ENCODE data around the gene HLA-DMB. TPM values are rescaled to one million over a fixed set of nuclear protein-coding genes. Genes with fewer than 3 reads are reported as not detected.

Gene HLA-DMB
- total RNA-seq, 1 experiment from 2014 or later: 0.34 TPM

DNA sequence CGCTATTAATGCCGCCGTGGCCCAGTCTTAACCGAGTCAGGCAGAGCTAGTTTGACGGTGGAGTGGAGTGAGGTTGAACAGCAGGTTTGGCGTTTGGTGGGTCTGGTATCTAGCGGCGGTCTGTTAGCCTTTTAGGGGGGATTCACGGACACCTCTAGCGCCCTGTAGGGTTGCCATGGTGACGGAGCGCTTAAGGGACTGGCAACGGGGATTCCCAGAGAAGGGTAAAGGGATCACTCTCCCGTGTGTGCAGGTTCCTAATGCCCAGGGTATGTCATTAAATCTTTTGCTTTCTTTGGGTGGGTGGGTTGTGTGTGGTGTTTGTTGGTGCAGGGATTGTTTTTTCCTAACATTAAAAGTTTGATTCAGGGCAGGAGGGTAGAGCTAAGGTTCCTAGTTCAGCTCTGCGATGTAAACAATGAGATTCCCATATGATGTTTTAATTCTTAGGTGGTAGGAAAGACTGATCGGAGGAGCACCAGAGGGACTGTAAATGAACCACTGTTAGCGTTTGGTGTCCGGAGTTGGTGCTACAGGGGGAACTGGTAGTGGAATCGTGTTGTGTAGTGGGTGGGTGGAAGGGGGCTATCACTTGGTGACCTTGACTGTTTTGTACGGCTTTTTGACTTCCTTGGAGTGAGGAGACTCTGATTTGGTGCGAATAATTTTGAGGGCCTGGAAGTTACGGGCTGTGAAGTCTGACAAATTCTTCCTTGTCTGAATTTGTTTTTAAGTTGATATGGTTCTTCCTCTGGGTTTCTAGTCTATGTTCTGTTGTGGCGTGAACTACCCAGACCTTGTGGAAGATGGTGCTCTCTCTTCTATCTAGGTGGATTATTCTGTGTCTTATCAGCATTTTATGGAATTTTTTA lies 32.6 kb upstream of the HLA-DMB start:
- DNase-seq (ENCODE audit: low spot score): peak; percentile 73
- peaks cover 25% of the 10 kb centered on the region for H3K4me1 ChIP-seq (ENCODE audit: insufficient read depth, low read length, poor library complexity, severe bottlenecking)
- H3K36me3 ChIP-seq (ENCODE audit: insufficient read depth, low read length, poor library complexity, severe bottlenecking): peaks cover 63% of the 10 kb centered on the region
- ChIA-PET CTCF (interaction anchor here (1.5 kb wide), 2 partner anchors 11 to 40 kb away, joined by 4 read pairs; no protein-coding TSS in a partner anchor), POLR2A (ENCODE audit: low non-redundant PET) (no interaction called here)
- no TSS peak for BruUV-seq (replicated peaks)
- H3K9me3 ChIP-seq (ENCODE audit: low read depth, low read length, poor library complexity, severe bottlenecking): no peaks in the 10 kb centered on the region
- peak overlapping the region; percentile 86 for H3K27ac ChIP-seq (ENCODE audit: low read depth, low read length, poor library complexity, severe bottlenecking)
- H3K27me3 ChIP-seq (replicated peaks; ENCODE audit: insufficient read depth, low read depth, low read length, poor library complexity): no peaks in the 10 kb centered on the region
- H3K4me3 ChIP-seq (ENCODE audit: low read depth, low read length, poor library complexity, severe bottlenecking): peak overlapping the region; percentile 94
- intact Hi-C loops (cut with micrococcal nuclease; ENCODE audit: unreplicated experiment): loop anchor here (10.0 kb wide), 1 partner anchor 451 kb away; the partner anchor contains the start of gene SYNGAP1
- TF ChIP-seq, protein P1, sequence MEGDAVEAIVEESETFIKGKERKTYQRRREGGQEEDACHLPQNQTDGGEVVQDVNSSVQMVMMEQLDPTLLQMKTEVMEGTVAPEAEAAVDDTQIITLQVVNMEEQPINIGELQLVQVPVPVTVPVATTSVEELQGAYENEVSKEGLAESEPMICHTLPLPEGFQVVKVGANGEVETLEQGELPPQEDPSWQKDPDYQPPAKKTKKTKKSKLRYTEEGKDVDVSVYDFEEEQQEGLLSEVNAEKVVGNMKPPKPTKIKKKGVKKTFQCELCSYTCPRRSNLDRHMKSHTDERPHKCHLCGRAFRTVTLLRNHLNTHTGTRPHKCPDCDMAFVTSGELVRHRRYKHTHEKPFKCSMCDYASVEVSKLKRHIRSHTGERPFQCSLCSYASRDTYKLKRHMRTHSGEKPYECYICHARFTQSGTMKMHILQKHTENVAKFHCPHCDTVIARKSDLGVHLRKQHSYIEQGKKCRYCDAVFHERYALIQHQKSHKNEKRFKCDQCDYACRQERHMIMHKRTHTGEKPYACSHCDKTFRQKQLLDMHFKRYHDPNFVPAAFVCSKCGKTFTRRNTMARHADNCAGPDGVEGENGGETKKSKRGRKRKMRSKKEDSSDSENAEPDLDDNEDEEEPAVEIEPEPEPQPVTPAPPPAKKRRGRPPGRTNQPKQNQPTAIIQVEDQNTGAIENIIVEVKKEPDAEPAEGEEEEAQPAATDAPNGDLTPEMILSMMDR (conservative IDR thresholded peaks at IDR 0.05; ENCODE audit: low read depth, low read length): no peak
- no peak for TF ChIP-seq EZH2 (IDR thresholded peaks at IDR 0.05; ENCODE audit: borderline replicate concordance, low read depth, low read length, poor library complexity, severe bottlenecking)

DNA sequence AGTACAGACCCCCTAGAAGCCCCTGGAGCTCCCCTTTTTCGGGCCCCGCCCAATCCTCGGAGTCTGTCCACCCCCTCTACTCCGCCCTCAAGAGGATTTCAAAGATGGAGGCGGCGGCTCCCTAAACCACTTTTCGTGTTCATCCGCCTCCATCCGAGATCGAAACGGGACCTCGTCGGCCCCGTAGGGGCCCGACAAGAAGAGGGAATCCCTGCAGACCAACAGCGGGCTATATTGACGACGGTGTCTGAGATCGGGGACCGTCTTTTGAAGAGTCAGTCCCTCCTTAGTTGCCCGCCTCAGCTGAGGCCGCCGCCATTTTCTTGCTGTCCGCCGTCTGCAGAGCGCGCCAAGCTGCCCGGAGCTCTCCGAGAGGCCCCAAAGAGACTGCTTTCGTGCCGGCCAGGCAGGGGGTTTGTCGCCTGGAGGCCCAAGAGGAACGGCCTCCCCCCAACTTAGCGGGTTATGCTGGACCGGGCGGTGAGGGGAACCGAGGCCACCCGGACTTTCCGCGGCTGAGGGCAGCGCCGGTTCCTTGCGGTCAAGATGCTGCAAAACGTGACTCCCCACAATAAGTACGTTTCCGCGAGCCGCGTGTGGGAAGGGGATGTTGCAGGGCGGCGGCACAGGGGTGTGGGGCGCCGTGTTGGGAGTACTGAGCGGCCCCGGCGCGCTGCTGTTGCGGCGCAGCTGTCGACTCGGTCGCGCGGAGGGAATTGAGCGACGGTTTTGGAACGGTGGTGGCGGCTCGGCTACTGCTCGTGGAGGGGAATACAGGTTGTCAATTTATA lies 31.7 kb upstream of the HLA-DMB start:
- BruUV-seq (replicated peaks): no TSS peak
- no peak for DNase-seq (ENCODE audit: low spot score)
- Histone ChIP-seq H3K27me3 (replicated peaks; ENCODE audit: insufficient read depth, low read depth, low read length, poor library complexity) (no peaks in the 10 kb centered on the region), H3K27ac (ENCODE audit: low read depth, low read length, poor library complexity, severe bottlenecking) (peak overlapping the region; percentile 86), H3K9me3 (ENCODE audit: low read depth, low read length, poor library complexity, severe bottlenecking) (no peaks in the 10 kb centered on the region), H3K36me3 (ENCODE audit: insufficient read depth, low read length, poor library complexity, severe bottlenecking) (peaks cover 54% of the 10 kb centered on the region), H3K4me3 (ENCODE audit: low read depth, low read length, poor library complexity, severe bottlenecking) (peak overlapping the region; percentile 94), H3K4me1 (ENCODE audit: insufficient read depth, low read length, poor library complexity, severe bottlenecking) (peaks cover 25% of the 10 kb centered on the region)
- TF ChIP-seq EZH2 (IDR thresholded peaks at IDR 0.05; ENCODE audit: borderline replicate concordance, low read depth, low read length, poor library complexity, severe bottlenecking): no peak
- TF ChIP-seq, protein P1 (conservative IDR thresholded peaks at IDR 0.05; ENCODE audit: low read depth, low read length): no peak
- ChIA-PET POLR2A (ENCODE audit: low non-redundant PET) (interaction anchor here (0.6 to 2.4 kb wide), 13 partner anchors 9 to 1183 kb away, joined by 3 to 22 read pairs (median 5); partner anchors contain the start of genes HSPA1B, RING1, RPS18 and VPS52), CTCF (interaction anchor here (0.9 to 2.0 kb wide), 4 partner anchors 12 to 276 kb away, joined by 4 to 15 read pairs (median 8); partner anchors contain the start of gene HLA-DMA)
- intact Hi-C loops (cut with micrococcal nuclease; ENCODE audit: unreplicated experiment): loop anchor here (10.0 kb wide), 1 partner anchor 452 kb away; the partner anchor contains the start of gene SYNGAP1
